Cardiac ventricle fibroblast (primary cell): ENCODE data around the gene SEMA4F. TPM values are rescaled to one million over a fixed set of nuclear protein-coding genes. Genes with fewer than 3 reads are reported as not detected.

Source experiments
- total RNA-seq: library from RNA; depleted of rRNA; stranded (reverse); fragments of >200 nt; gene quantifications from 2 replicates; pipeline ENCODE4 v1.2.3, GENCODE V29; 2015

Gene SEMA4F, protein sequence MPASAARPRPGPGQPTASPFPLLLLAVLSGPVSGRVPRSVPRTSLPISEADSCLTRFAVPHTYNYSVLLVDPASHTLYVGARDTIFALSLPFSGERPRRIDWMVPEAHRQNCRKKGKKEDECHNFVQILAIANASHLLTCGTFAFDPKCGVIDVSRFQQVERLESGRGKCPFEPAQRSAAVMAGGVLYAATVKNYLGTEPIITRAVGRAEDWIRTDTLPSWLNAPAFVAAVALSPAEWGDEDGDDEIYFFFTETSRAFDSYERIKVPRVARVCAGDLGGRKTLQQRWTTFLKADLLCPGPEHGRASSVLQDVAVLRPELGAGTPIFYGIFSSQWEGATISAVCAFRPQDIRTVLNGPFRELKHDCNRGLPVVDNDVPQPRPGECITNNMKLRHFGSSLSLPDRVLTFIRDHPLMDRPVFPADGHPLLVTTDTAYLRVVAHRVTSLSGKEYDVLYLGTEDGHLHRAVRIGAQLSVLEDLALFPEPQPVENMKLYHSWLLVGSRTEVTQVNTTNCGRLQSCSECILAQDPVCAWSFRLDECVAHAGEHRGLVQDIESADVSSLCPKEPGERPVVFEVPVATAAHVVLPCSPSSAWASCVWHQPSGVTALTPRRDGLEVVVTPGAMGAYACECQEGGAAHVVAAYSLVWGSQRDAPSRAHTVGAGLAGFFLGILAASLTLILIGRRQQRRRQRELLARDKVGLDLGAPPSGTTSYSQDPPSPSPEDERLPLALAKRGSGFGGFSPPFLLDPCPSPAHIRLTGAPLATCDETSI
- total RNA-seq, result 3.6 and 4.5 TPM in 2 replicates

DNA sequence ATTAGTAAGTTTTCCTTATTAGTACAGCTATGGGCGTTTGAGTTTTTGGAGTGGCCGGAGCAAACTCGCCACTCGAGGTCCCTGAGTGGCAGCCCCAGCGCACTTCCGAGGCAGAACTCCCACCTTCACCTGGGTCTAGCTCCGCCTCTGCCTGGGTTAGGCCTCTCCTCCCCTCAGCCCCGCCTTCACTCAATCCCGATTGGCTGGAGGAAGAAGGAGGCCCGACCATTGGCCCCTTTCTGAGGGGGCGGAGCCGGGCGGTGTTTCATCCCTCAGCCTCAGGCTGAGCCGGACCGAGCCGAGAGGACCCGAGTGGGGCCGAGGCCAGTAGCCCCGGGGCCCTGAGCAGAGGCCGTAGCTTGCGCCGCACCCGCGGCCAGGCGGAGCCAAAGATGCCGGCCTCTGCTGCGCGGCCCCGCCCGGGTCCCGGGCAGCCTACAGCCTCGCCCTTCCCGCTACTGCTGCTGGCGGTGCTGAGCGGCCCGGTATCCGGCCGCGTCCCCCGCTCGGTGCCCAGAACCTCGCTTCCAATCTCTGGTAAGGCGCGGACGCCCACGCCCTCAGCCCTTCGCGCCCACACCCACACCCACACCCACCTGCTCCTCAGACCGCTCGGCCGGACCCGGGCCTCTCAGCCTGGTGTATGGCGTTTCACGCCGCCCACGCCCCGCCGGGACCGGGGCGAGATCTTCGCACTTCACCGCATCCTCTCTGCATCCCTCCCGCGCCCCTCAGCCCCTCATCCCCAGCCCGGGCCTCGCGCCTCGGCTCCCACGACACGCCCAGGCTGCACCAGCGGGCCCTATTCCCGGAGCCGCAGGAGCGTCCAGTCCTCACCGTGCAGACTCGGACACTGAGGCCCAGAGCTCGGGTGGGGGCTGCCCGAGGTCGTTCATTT lies at the start of gene SEMA4F:
TSS of gene SEMA4F (plus strand) at position 263 of the 898 bp plus-strand sequence. CDS start at position 393, 130 bp downstream.

DNA sequence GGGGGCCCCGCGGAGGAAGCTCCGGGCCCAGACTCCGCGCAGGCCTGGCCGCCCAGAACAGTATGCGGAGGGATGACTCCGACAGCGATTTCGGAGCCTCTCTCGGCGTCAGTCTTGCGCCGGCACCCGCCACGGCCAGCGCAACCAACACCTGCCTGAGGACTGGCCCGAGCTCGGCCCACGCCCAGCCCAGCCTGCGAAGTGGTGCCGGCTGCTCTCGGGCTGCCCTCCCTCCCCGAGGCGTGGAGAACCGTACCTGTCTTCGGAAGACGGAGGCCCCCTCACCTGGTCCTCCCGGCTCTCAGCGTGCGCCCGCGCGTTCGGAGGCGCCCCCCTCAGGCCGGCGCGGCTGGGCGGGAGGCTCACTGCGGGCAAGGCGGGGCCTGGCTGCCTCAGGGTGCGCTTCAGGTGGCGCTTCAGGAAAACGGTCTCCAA lies 6.0 kb upstream of the SEMA4F start, which contains the start of gene M1AP:
TSS of gene M1AP (minus strand) at position 322 of the 435 bp plus-strand sequence. CDS start 8,055 bp downstream, outside the sequence.

Other genes starting within 250 kb of the SEMA4F start
- gene C2orf81, start 232.6 kb upstream of the SEMA4F start, total RNA-seq, result 1.6 and 4.9 TPM in 2 replicates
- 19.8 and 20.9 TPM in 2 replicates for gene WDR54, start 232.5 kb upstream of the SEMA4F start, total RNA-seq
- 10.4 and 13.9 TPM in 2 replicates for gene RTKN, start 212.3 kb upstream of the SEMA4F start, total RNA-seq
- 16.6 and 18.4 TPM in 2 replicates for gene INO80B, start 199.2 kb upstream of the SEMA4F start, total RNA-seq
- 46.9 and 49.3 TPM in 2 replicates for gene WBP1, start 195.8 kb upstream of the SEMA4F start, total RNA-seq
- 41.9 and 45.2 TPM in 2 replicates for gene MOGS, start 188.9 kb upstream of the SEMA4F start, total RNA-seq
- gene MRPL53, start 181.6 kb upstream of the SEMA4F start, total RNA-seq, result 17.1 and 46.9 TPM in 2 replicates
- 7.0 and 15.5 TPM in 2 replicates for gene CCDC142, start 171.2 kb upstream of the SEMA4F start, total RNA-seq
- gene TTC31, start 171.2 kb upstream of the SEMA4F start, total RNA-seq, result 18.9 and 20.7 TPM in 2 replicates
- 3.2 TPM in 2 replicates for gene LBX2, start 154.6 kb upstream of the SEMA4F start, total RNA-seq
- 8.9 and 13.4 TPM in 2 replicates for gene PCGF1, start 146.6 kb upstream of the SEMA4F start, total RNA-seq
- gene TLX2, start 139.8 kb upstream of the SEMA4F start, total RNA-seq, result not detected in 2 replicates
- not detected in 2 replicates for gene DQX1, start 128.0 kb upstream of the SEMA4F start, total RNA-seq
- gene AUP1, start 124.5 kb upstream of the SEMA4F start, total RNA-seq, result 63.0 and 84.6 TPM in 2 replicates
- gene HTRA2, start 124.3 kb upstream of the SEMA4F start, total RNA-seq, result 14.9 and 21.3 TPM in 2 replicates
- 21.8 and 27.0 TPM in 2 replicates for gene LOXL3, start 100.3 kb upstream of the SEMA4F start, total RNA-seq
- 28.5 and 32.5 TPM in 2 replicates for gene DOK1, start 99.5 kb upstream of the SEMA4F start, total RNA-seq
- gene M1AP, start 5.9 kb upstream of the SEMA4F start, total RNA-seq, result 0.06 TPM in 1 of 2 replicates, not detected in the other
- 52.2 and 53.4 TPM in 2 replicates for gene HK2, start 179.9 kb downstream of the SEMA4F start, total RNA-seq